T-helper 22 cell (primary cell): ENCODE results near the gene LRRN2.
"Not testable (repeated sequence)": the region's sequence is repeated elsewhere in the genome, so short reads cannot be mapped to it uniquely, and the experiment has no call there.

Experiments used
- DNase-seq: peaks from one replicate; pipeline ENCODE4 v3.0.0-alpha.2; 2020; ENCODE audit warnings: low read depth

LRRN2 gene

GRCh38 chr1:204629459-204629858 is 56.1 kb downstream of the LRRN2 start:
- not testable (repeated sequence) for DNase-seq

DNA sequence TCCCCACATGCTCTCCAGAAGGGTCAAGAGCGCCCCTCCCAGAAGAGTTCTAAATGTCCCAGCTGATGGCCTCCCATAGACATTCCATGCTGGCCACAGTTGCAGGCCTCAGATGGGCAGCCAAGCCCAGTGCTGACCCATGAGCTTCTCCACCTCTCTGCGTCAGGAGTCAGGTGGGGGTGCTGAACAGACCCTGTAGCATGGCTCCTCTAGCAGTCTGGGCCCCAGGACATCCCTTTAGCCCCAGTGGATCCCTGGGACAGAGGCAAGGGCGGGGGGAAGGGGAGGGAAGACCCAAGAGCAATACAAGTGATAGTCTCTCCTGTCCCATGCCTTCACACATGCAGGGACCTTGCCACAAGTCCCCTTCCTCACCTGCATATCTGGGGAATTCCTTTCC is 56.7 kb downstream of the LRRN2 start:
- DNase-seq = no peak

DNA sequence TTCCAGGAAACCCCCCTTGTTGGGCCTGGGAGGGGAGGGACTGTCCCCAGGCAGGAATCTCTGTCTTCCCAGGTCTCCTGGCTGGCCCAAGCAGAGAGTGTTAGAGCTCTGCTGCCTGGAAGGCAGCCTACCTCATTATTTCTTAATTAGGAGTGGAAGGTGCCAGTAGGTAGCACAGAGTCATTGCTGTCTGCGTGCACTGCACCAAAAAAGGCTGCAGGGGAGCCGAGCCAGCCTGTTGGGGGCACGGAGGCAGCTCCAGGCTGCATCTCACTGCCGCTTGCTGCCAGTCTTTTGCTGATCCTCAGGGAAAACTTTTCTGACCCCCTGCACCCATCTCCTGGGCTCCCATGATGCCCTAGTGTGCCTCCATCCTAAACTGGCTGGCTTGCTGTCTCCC is 58.1 kb downstream of the LRRN2 start:
- DNase-seq = no peak

DNA sequence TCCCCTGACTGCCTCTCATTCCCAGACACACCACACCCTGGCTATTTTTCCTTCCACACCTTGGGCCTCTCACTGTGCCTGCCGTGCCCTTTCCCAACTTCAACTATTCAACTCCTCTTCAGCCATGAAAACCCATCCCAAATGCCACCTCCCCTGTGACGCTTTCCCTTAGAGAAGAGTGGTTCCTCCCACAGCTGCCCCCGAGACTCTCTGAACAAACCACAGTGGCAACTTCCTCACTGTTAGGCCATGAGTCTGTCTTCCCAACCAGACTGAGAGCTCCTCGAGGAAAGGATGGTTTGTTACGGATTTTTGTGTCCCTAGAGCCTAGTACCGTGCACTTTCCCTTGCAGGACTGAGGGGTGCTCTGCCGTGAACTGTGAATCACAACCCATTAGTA is 59.2 kb downstream of the LRRN2 start:
- DNase-seq = no peak

- no peak for DNase-seq
Observed at GRCh38 chr1:204624631-204625216, 60.8 kb downstream of the LRRN2 start.

DNA sequence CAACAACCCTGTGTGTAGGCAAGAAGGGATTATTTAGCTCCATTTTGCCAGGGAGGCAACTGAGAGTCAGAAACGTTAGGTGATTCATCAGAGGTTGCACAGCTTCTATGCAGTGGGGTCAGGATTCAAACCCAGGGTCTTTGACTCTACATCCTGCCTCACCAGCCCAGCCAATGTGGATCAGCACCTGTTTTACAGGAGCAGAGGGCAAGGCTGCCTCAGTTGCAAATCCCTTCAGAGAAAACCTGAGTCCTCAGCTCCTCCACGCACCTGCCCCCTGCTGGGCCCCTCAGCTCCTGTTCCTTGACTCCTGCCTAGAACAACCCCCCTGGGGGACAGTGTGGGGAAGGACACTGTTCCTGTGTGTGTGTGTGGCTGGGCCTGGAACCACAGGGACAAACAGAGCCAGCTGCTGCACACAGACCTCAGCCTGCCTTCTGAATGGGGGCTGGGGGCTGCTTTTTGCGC is 61.6 kb downstream of the LRRN2 start:
- DNase-seq = no peak

GRCh38 chr1:204623365-204623893 is 62.1 kb downstream of the LRRN2 start:
- no peak for DNase-seq

GRCh38 chr1:204621996-204622395 is 63.5 kb downstream of the LRRN2 start:
- DNase-seq = no peak

DNA sequence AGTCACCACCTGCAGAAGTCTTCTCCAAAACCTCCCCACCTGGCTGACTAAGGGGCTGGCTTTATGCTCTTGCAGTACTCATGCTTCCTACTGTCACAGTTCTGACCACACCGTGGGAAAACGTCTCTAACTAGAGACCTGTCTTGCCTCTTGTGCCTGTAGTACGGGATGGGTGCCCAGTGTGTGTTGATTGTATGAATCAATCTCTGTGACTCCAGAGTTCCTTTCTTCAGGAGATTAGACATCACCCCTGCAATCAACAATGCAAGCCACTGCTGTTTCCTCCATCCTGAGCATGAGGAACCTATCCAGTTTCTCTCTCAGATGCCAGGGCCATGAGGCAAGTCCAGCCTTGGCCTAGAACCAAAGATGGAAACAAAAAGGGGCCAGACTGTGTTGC is 64.1 kb downstream of the LRRN2 start:
- DNase-seq = no peak

GRCh38 chr1:204619721-204620120 is 65.8 kb downstream of the LRRN2 start:
- no peak for DNase-seq

DNA sequence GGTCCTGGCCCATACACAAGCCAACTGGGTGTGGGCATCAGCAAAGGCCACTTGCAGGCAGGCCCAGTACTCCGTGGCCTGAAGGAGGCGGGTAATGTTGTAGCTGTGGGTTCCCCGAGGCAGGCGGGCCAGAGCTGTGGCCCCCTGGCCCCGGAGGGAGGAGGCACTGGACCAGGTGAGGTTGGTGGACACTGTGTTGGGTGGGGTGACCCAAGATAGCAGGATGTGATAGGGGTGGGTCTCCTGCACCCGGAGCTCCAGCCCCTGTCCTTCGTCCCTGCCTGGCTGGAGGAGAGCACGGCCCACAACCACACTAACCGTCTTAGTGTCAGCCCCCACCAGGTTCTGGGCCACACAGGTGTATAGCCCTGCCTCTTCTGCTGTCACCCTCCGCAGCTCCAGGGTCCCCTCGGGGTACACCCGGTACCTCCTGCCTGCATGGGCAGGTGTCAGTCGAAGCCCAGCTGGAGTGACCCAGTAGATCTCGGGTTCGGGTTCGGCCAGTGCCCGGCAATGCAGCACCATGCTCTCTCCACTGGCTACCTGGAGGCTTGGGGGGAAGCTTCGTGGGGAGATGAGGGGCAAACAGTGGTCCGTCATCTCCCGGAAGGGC is 67.3 kb downstream of the LRRN2 start:
- DNase-seq = no peak

DNA sequence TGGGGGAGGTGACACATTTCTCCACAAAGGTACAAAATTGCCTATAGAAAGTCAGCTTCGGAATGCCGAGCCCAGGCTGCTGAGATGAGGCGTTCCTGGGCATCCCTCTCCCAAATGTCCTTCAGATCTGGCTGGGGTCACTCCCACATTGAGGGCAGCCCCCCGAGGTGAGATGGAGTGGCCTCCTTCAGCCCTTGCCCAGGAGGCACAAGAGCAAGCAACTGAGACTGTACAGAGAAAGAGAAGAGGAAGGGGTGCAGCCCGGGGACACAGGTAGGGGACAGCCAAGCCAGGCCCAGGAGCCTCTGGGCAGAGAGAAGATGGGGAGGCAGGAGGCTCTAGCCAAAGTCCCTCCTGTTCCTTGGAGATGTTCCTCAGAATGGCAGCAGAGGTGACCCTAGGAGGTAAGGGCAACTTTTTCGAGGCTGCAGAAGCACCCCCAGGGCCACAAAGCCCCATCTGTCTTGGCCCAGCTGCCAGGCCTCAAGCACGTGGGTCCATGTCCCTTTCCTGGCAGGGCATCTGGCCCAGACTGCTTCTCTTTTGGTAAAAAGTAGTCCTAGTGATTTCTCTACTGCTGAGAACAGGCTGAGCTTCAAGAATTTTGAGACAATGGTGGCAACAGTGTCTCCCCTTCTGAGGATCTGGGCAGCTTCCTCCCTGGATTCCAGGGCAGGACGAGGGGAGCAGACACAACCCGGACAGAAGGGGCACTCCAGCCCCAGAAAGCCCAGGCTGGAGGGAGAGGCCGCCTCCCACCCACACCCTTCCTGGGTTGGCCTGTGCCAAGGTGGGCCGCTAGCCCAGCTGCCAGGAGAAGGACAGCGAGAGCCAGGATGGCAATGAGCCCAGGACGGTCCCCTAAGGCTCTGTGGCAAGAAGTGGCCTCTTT is 68.0 kb downstream of the LRRN2 start:
- DNase-seq = no peak

DNA sequence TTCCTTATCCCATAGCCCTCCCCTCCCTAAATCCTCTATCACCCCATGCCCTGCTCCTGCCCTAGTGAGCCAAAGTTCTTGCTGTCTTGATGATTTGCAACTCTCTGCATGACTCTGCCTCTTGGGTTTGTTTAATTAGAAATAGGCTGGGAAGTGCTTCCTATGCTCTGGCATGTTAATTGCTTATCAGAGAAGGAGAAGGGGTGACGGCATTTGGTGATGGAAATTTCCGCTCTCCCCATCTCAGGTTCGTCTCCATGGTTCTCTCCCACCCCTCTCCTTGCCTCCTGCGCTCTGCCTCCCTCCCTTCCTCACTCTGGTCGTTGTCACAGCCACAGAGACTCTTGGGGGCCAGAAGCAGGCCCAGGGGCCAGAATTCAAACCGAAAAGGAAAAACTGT is 68.9 kb downstream of the LRRN2 start:
- no peak for DNase-seq

GRCh38 chr1:204615881-204616280 is 69.7 kb downstream of the LRRN2 start:
- DNase-seq = no peak

GRCh38 chr1:204613636-204614035 is 71.9 kb downstream of the LRRN2 start:
- no peak for DNase-seq

DNA sequence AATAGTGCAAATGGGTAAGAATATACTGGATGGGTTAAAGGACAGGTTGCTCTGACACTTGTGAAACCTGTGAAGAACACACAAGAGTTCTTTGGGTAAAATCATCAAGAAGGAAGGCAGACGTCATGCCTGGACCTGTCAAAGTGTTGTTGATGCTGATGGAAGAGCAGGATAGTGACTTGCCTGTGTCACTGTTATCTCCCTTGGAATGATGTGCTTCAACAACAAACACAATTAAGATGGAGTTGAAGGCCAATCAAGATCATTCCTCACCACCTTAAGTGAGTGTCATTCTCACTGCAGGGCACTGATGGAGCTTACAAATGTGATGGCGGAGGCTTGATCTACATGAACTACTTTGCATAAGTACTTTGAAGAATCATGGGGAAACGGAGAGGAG is 73.2 kb downstream of the LRRN2 start:
- no peak for DNase-seq

- no peak for DNase-seq
Observed at GRCh38 chr1:204611036-204611435, 74.5 kb downstream of the LRRN2 start.

DNA sequence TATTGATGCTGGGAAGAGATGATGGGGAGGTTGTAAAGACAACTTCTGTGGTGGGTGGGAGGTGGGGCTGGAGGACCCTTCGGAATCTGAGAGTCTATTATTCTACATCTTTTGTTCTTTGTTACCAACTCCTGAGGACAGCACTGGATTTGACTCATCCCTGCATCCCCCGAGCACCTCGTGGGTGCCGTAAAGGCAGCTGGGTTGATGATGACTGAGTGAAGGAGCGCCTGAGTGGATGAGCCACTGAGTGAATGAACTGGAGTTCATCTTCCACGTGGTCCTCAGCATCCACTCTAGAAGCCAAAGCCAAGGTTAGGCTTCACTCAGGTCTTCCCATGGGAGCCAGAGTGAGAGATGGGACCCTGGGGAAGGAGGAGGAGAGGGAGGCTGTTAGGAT is 77.6 kb downstream of the LRRN2 start:
- no peak for DNase-seq

DNA sequence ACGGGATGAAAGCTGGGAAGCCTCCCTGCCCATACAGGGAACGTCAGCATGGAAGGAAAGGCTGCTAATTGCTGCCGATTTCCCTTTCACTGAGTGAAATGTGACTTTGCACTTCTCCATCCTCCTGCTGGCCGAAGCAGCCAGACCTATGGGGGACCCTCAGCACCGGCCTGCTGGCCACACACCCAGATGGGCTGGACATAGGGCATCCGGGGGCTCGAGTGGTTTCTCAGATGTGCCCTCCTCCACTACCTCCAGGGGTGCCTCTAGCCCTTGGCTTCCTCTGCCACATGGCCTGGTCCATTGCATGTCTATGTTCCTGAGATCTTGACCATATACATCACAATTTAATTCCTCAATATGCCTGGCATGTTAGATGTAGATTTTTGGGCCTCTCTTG is 79.7 kb downstream of the LRRN2 start:
- no peak for DNase-seq

GRCh38 chr1:204602871-204603542 is 82.5 kb downstream of the LRRN2 start:
- DNase-seq = no peak

- DNase-seq = no peak
Observed at GRCh38 chr1:204602111-204602579, 83.4 kb downstream of the LRRN2 start.

GRCh38 chr1:204600968-204601367 is 84.6 kb downstream of the LRRN2 start:
- DNase-seq = no peak
